HPDE6-E6E7 (cell line): ENCODE measurements around the gene RAD54L.
"Not testable (repeated sequence)": the region's sequence is repeated elsewhere in the genome, so short reads cannot be mapped to it uniquely, and the experiment has no call there.

Experiments
- DNase-seq: peaks from one replicate; pipeline ENCODE4 v3.0.0; 2011; ENCODE audit warnings: missing footprints; ENCODE audit errors: extremely low spot score

Gene RAD54L

GRCh38 chr1:46285730-46286477, 38.3 kb downstream of the RAD54L start:
- no peak for DNase-seq

- DNase-seq: peak; percentile 51
These were observed 41.0 kb downstream of the RAD54L start for GRCh38 chr1:46288485-46289133.

- DNase-seq: no peak
These were observed 41.6 kb downstream of the RAD54L start for GRCh38 chr1:46289134-46289494.

GRCh38 chr1:46289976-46290375, 42.4 kb downstream of the RAD54L start:
- DNase-seq: no peak

- DNase-seq: no peak
These were observed 47.7 kb downstream of the RAD54L start for GRCh38 chr1:46295306-46295705.

GRCh38 chr1:46298387-46298786, 50.8 kb downstream of the RAD54L start:
- DNase-seq: no peak

- DNase-seq: no peak
These were observed 53.3 kb downstream of the RAD54L start for GRCh38 chr1:46300673-46301405.

GRCh38 chr1:46301406-46301807, 53.8 kb downstream of the RAD54L start:
- no peak for DNase-seq

- DNase-seq: peak; percentile 33
These were observed 54.5 kb downstream of the RAD54L start for GRCh38 chr1:46301808-46302640.

- DNase-seq: no peak
These were observed 55.1 kb downstream of the RAD54L start for GRCh38 chr1:46302641-46303037.

- DNase-seq: peak; percentile 94
These were observed 55.7 kb downstream of the RAD54L start, which contains the start of the genes LRRC41 and UQCRH for GRCh38 chr1:46303038-46303871. LRRC41 (minus strand) TSS chr1:46303616; CDS start chr1:46303322, 294 bp downstream. UQCRH (plus strand) TSS chr1:46303698; CDS start chr1:46303767, 69 bp downstream.

GRCh38 chr1:46303872-46304326, 56.3 kb downstream of the RAD54L start:
- DNase-seq: no peak

- DNase-seq: no peak
These were observed 58.6 kb downstream of the RAD54L start for GRCh38 chr1:46306159-46306530.

- DNase-seq: no peak
These were observed 62.0 kb downstream of the RAD54L start for GRCh38 chr1:46309401-46310159.

GRCh38 chr1:46310321-46310720, 62.8 kb downstream of the RAD54L start:
- no peak for DNase-seq

- no peak for DNase-seq
These were observed 68.3 kb downstream of the RAD54L start for GRCh38 chr1:46315669-46316403.

- DNase-seq: no peak
These were observed 69.8 kb downstream of the RAD54L start for GRCh38 chr1:46317323-46317722.

- not testable (repeated sequence) for DNase-seq
These were observed 71.7 kb downstream of the RAD54L start for GRCh38 chr1:46319301-46319700.
